BE2C (cell line): ENCODE data around the gene PIP5K1C.

ENCODE experiments used
- DNase-seq: peaks from one replicate; pipeline ENCODE4 v3.0.0-alpha.2; 2020
- H3K27me3 ChIP-seq: fragments of 250-450 bp; sonication (Bioruptor Pico); 2 replicates; pipeline ENCODE4 v1.5.1; 2020; ENCODE audit warnings: mild to moderate bottlenecking
- H3K36me3 ChIP-seq: fragments of 250-450 bp; sonication (Bioruptor Pico); 2 replicates; pipeline ENCODE4 v1.5.1; 2020; ENCODE audit warnings: mild to moderate bottlenecking
- H3K4me1 ChIP-seq: fragments of 250-450 bp; sonication (Bioruptor Pico); 2 replicates; pipeline ENCODE4 v1.5.1; 2020
- H3K4me3 ChIP-seq: 2 replicates; pipeline ENCODE4 v1.5.1; 2011; ENCODE audit warnings: low read depth, low read length
- H3K9me3 ChIP-seq: fragments of 250-450 bp; sonication (Bioruptor Pico); 2 replicates; pipeline ENCODE4 v1.5.1; 2020
- CTCF ChIP-seq: IDR thresholded peaks from 2 replicates; pipeline ENCODE4 v1.5.1; 2012; ENCODE audit warnings: mild to moderate bottlenecking, low read depth, low read length

PIP5K1C gene

DNA sequence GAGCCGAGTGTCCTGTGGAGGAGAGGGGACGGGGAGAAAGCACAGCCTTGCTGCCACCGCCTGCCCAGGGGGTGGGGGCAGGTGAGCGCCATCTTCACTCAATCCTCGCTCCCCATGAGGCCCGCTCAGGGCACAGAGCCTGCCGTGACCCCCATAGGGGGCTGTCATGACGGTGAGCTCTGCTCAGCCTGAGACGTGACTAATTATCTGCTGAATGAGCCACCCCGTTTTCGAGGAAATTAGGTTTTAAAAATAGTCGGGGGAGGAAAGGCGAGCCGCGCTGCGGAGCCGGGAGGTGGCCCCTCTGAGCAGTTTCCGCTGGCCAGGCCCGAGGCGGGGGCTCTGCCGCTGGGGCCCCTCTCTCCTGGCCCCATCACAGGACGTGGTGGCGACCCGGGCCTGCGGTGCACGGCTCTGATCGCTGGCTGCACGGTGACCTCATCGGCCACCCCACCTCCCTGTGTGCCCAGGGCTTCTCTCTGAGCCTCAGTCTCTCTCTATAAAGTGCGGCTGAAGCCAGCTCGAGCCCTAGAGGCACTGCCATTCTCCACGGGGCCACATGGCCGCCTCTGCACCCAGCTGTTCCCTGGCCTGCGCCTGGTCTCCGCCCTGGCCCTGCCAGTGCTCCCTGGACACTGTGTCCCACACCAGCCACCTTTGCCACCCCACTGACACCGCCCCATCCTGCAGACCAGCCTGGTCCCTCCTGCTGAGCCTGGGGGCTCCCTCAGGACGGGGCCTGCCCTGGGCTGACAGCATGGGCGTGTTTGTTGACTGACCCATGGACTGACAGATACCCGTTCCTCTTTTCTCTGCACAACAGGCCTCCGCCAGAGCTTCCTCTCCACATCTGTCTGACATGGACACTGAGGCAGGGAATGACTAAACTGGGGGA is 28.3 kb downstream of the PIP5K1C start:
- no peaks in the 10 kb centered on the region for H3K27me3 ChIP-seq
- no peaks in the 10 kb centered on the region for H3K9me3 ChIP-seq
- no peaks in the 10 kb centered on the region for H3K4me1 ChIP-seq
- H3K4me3 ChIP-seq: no peak overlapping the region
- no peaks in the 10 kb centered on the region for H3K36me3 ChIP-seq
- no peak for TF ChIP-seq CTCF
- no peak for DNase-seq

GRCh38 chr19:3670796-3671679 is 29.2 kb downstream of the PIP5K1C start:
- no peaks in the 10 kb centered on the region for H3K4me1 ChIP-seq
- no peaks in the 10 kb centered on the region for H3K36me3 ChIP-seq
- H3K27me3 ChIP-seq: no peaks in the 10 kb centered on the region
- H3K4me3 ChIP-seq: no peak overlapping the region
- TF ChIP-seq CTCF: no peak
- DNase-seq: no peak
- H3K9me3 ChIP-seq: no peaks in the 10 kb centered on the region

DNA sequence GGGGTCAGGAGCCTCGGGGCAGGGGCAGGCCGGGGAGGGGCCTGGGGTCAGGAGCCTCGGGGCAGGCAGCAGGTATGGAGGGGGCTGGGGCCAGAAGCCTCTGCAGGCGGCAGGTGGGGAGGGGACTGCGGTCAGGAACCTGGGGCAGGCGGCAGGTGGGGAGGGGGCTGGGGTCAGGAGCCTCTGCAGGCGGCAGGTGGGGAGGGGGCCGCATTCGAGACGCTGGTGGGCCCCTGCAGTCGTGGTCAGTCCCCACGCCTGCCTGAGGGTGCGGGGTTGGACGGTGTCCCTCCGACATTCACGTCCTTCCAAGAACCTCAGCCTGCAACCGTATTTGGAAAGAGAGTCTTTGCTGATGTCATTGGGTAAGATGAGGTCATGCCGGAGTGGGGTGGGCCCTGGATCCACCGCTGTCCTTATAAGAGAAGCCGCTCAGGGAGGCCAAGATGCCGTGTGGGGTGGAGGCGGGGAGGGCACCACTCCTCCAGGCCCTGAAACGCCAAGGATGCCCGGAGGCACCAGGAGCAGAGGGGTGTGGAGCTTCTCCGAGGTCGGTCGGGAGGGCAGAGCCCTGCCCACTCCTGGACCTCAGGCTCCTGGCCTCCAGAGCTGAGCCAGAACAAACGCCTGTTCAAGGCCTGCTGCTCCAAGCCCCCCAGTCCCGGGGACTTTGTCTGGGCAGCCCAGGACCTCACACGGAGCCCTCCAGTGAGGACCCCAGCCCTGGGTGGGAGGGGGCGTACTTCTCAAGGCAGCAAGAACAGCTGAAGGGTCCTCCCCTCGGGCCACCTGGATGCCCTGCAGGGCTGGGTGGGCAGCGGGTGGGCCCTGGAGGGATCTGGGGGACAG is 30.1 kb downstream of the PIP5K1C start:
- H3K36me3 ChIP-seq: no peaks in the 10 kb centered on the region
- no peak overlapping the region for H3K4me3 ChIP-seq
- no peaks in the 10 kb centered on the region for H3K9me3 ChIP-seq
- H3K27me3 ChIP-seq: no peaks in the 10 kb centered on the region
- H3K4me1 ChIP-seq: no peaks in the 10 kb centered on the region
- DNase-seq: no peak
- no peak for TF ChIP-seq CTCF

GRCh38 chr19:3669082-3669946 is 31.0 kb downstream of the PIP5K1C start:
- Histone ChIP-seq H3K36me3 (no peaks in the 10 kb centered on the region), H3K4me3 (no peak overlapping the region), H3K27me3 (no peaks in the 10 kb centered on the region), H3K4me1 (no peaks in the 10 kb centered on the region), H3K9me3 (no peaks in the 10 kb centered on the region)
- no peak for DNase-seq
- no peak for TF ChIP-seq CTCF

DNA sequence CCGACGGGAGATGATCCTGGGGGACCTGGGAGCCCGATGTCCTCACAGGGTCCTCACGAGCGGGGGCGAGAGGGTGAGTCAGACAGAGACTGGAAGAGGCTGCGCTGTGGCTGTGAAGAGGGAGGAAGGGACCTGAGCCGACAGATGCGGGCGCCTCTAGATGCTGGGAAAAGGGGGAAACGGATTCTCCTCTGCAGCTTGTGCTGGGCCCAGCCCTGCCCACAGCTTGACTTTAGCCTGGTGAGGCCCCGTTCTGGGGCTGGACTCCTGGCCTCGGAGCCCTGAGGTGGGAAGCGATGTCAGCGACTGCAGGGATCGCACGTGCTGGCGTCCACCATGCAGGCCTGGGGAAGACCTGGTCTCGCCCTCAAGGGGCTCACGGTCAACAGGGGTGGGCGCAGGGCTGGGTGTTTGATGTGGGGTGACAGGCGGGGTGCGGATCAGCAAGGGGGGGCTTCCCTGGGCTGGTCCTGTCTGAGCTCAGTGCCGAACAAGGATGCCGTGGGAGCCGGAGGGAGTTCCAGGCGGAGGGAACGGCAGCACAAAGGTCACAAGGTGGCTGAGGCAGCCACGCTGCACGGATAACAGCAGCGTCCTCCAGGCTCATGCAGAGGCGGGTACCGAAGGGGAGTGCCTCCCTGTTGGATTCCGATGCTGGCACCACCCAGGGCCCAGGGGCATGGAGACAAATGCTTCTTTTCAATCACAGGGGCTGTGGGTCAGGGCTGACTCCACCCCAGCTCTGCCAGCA is 31.8 kb downstream of the PIP5K1C start:
- H3K4me1 ChIP-seq: no peaks in the 10 kb centered on the region
- no peaks in the 10 kb centered on the region for H3K27me3 ChIP-seq
- H3K36me3 ChIP-seq: no peaks in the 10 kb centered on the region
- no peak for TF ChIP-seq CTCF
- DNase-seq: no peak
- H3K9me3 ChIP-seq: no peaks in the 10 kb centered on the region
- H3K4me3 ChIP-seq: no peak overlapping the region
